ENCODE measurements around the gene AP1M1.

The AP1M1 gene

DNA sequence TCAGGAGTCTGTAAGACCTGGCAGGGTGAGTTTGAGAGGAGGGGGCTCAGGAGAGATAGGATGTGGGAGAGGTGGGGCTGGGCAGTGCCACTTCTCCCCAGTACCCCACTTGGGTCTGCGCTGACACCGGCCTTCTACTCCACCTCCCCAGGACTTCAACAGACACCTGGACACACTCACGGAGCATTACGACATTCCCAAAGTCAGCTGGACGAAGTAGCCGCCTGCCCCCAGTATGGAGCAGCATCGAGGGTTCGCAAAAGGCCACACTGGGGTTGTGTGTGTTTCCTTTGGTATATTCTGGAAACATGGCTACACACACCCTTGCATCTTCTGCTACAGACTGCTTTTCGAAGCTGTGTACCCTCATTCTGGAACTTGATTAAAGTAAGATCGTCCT, 7.0 kb upstream of the AP1M1 start:
- TF ChIP-seq SETDB1 (IDR thresholded peaks at IDR 0.05; ENCODE audit: insufficient read length, low read length) (no peak), OVOL3 (tag by site-specific recombination; IDR thresholded peaks at IDR 0.05) (no peak), ZNF37A (tag by site-specific recombination; IDR thresholded peaks at IDR 0.05) (no peak), GFI1B (tag by site-specific recombination; IDR thresholded peaks at IDR 0.05) (no peak), ZSCAN23 (tag by site-specific recombination; IDR thresholded peaks at IDR 0.05) (no peak), ZNF366 (tag by site-specific recombination; conservative IDR thresholded peaks at IDR 0.05) (no peak), SCRT1 (tag by site-specific recombination; IDR thresholded peaks at IDR 0.05; ENCODE audit: borderline replicate concordance) (no peak), ZNF354C (tag by site-specific recombination; IDR thresholded peaks at IDR 0.05; ENCODE audit: borderline replicate concordance, low read depth) (no peak), ZBTB48 (tag by site-specific recombination; IDR thresholded peaks at IDR 0.05) (no peak), KLF10 (tag by site-specific recombination; IDR thresholded peaks at IDR 0.05) (no peak), ZSCAN4 (tag by site-specific recombination; IDR thresholded peaks at IDR 0.05) (no peak), SP3 (tag by site-specific recombination; IDR thresholded peaks at IDR 0.05) (no peak)
- TF ChIP-seq, protein P1, sequence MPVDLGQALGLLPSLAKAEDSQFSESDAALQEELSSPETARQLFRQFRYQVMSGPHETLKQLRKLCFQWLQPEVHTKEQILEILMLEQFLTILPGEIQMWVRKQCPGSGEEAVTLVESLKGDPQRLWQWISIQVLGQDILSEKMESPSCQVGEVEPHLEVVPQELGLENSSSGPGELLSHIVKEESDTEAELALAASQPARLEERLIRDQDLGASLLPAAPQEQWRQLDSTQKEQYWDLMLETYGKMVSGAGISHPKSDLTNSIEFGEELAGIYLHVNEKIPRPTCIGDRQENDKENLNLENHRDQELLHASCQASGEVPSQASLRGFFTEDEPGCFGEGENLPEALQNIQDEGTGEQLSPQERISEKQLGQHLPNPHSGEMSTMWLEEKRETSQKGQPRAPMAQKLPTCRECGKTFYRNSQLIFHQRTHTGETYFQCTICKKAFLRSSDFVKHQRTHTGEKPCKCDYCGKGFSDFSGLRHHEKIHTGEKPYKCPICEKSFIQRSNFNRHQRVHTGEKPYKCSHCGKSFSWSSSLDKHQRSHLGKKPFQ (tag by site-specific recombination; IDR thresholded peaks at IDR 0.05) = no peak
- TF ChIP-seq, protein P2, sequence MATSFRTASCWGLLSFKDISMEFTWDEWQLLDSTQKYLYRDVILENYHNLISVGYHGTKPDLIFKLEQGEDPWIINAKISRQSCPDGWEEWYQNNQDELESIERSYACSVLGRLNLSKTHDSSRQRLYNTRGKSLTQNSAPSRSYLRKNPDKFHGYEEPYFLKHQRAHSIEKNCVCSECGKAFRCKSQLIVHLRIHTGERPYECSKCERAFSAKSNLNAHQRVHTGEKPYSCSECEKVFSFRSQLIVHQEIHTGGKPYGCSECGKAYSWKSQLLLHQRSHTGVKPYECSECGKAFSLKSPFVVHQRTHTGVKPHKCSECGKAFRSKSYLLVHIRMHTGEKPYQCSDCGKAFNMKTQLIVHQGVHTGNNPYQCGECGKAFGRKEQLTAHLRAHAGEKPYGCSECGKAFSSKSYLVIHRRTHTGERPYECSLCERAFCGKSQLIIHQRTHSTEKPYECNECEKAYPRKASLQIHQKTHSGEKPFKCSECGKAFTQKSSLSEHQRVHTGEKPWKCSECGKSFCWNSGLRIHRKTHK (tag by site-specific recombination; IDR thresholded peaks at IDR 0.05) = no peak
- H3K4me1 ChIP-seq (ENCODE audit: control insufficient read depth, insufficient read depth, low read length) = no peaks in the 10 kb centered on the region
- no peak overlapping the region for H3K27ac ChIP-seq (ENCODE audit: extremely low read depth, low read depth, low read length)
- H3K4me3 ChIP-seq (ENCODE audit: low read depth, low read length) = no peak overlapping the region
- ChIA-PET CTCF (interaction anchor here (0.6 kb wide), 1 partner anchor 1041 kb away, joined by 4 read pairs; no protein-coding TSS in a partner anchor), POLR2A (no interaction called here)
- H3K9me3 ChIP-seq (ENCODE audit: control insufficient read depth, insufficient read depth, low read depth, low read length) = no peaks in the 10 kb centered on the region
- peaks cover 19 to 61% of the 10 kb centered on the region in 2 experiments for H3K36me3 ChIP-seq (ENCODE audit: control insufficient read depth in 2 of 2, insufficient read depth in 1 of 2, low read length in 2 of 2)

DNA sequence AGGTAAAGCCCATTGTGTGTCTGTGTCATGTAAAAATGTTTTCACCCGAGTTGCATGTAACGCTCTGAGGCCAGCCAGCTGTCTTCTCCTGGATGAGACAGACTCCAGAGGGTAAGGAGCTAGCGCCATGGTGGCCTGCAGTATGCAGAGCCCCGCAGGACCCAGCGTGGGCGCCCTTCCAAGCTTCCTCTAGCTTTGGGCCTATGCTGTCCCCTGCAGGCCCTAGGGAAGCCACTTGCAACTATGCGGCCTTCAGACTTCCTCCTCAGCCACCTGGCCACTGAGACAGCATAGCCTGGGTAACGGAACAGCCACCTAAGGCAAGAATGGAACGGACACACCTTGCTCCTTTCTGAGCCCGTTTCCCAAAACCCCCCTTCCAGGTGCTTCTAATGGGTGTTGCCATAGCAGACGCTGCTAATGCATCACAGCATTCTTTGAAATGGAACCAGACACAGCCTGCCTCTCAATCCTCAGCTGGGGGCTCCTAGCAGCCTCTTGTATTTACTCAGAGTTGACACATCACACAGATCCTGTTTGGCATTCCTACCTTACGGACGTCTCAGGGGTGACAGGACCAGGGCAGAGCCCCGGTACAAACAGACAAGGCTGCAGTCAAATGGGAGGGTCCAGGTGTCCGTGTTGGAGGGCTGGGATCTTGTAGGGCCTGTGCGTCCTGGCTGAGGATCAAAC, 6.3 kb upstream of the AP1M1 start:
- TF ChIP-seq ZNF600 (tag by site-specific recombination; IDR thresholded peaks at IDR 0.05) (no peak), ZNF214 (tag by site-specific recombination; IDR thresholded peaks at IDR 0.05; ENCODE audit: borderline replicate concordance) (no peak), REPIN1 (tag by site-specific recombination; IDR thresholded peaks at IDR 0.05; ENCODE audit: low read depth) (no peak), HOXC10 (CRISPR knock-in tag; IDR thresholded peaks at IDR 0.05) (no peak), ZNF580 (tag by site-specific recombination; IDR thresholded peaks at IDR 0.05) (no peak), ZNF529 (tag by site-specific recombination; IDR thresholded peaks at IDR 0.05; ENCODE audit: insufficient replicate concordance) (no peak), INSM2 (tag by site-specific recombination; IDR thresholded peaks at IDR 0.05) (no peak), ZBTB17 (tag by site-specific recombination; IDR thresholded peaks at IDR 0.05) (no peak), KLF17 (tag by site-specific recombination; IDR thresholded peaks at IDR 0.05) (no peak), ZXDB (tag by site-specific recombination; IDR thresholded peaks at IDR 0.05) (no peak), ZNF426 (tag by site-specific recombination; IDR thresholded peaks at IDR 0.05) (no peak), SETDB1 (IDR thresholded peaks at IDR 0.05; ENCODE audit: insufficient read length, low read length) (no peak), ZNF350 (tag by site-specific recombination; IDR thresholded peaks at IDR 0.05) (no peak), SCRT2 (tag by site-specific recombination; IDR thresholded peaks at IDR 0.05) (no peak), PRDM1 (tag by site-specific recombination; IDR thresholded peaks at IDR 0.05) (no peak), ZNF114 (tag by site-specific recombination; IDR thresholded peaks at IDR 0.05) (no peak), ZNF664 (tag by site-specific recombination; IDR thresholded peaks at IDR 0.05) (no peak)
- H3K9me3 ChIP-seq (ENCODE audit: control insufficient read depth, insufficient read depth, low read depth, low read length) = no peaks in the 10 kb centered on the region
- no peak overlapping the region for H3K4me3 ChIP-seq (ENCODE audit: low read depth, low read length)
- no peak overlapping the region for H3K27ac ChIP-seq (ENCODE audit: extremely low read depth, low read depth, low read length)
- H3K4me1 ChIP-seq (ENCODE audit: control insufficient read depth, insufficient read depth, low read length) = no peaks in the 10 kb centered on the region
- peaks cover 19 to 61% of the 10 kb centered on the region in 2 experiments for H3K36me3 ChIP-seq (ENCODE audit: control insufficient read depth in 2 of 2, insufficient read depth in 1 of 2, low read length in 2 of 2)
- CTCF ChIA-PET = no interaction called here
- POLR2A ChIA-PET = no interaction called here

All from HEK293 (cell line).